Measurements from ENCODE around the gene INIP. TPM values are rescaled to one million over a fixed set of nuclear protein-coding genes. Genes with fewer than 3 reads are reported as not detected.

INIP gene
- total RNA-seq (22.9 and 27.8 TPM in 2 replicates), polyA plus RNA-seq (5.0 and 7.8 TPM in 2 replicates), polyA minus RNA-seq (6.0 and 7.0 TPM in 2 replicates)
- total RNA-seq (2013), result 25.3 TPM

- TF ChIP-seq EZH2 (IDR thresholded peaks at IDR 0.05; ENCODE audit: borderline replicate concordance, insufficient read depth, low read depth, low read length, poor library complexity, severe bottlenecking), result no peak
- TF ChIP-seq CTCF (IDR thresholded peaks at IDR 0.05), result no peak
- no peaks in the 10 kb centered on the region for H3K27me3 Mint-ChIP-seq
- Histone ChIP-seq H3K79me2 (ENCODE audit: control insufficient read depth, insufficient read depth, low read length) (peaks cover 43% of the 10 kb centered on the region), H3K27me3 (replicated peaks in 1 of 4; ENCODE audit: control extremely low read depth in 1 of 4, control insufficient read depth in 3 of 4, insufficient read depth in 4 of 4, low read length in 3 of 4) (no peaks in the 10 kb centered on the region), H3K4me1 (ENCODE audit: control insufficient read depth in 2 of 2, insufficient read depth in 2 of 2, low read length in 2 of 2) (peaks cover 6 to 16% of the 10 kb centered on the region in 2 donors), H4K20me1 (ENCODE audit: control insufficient read depth, insufficient read depth, low read length, poor library complexity, severe bottlenecking) (peaks cover under 1% of the 10 kb centered on the region), H3K9ac (ENCODE audit: low read length) (peak within 1 kb of the TSS; percentile 92), H3K4me2 (replicated peaks; ENCODE audit: low read depth, low read length, poor library complexity, severe bottlenecking) (peak within 1 kb of the TSS; percentile 84), H3K36me3 (replicated peaks in 1 of 2; ENCODE audit: control extremely low read depth in 1 of 2, control insufficient read depth in 1 of 2, extremely low read depth in 1 of 2, insufficient read depth in 2 of 2, low read length in 1 of 2) (peaks cover 0 to 9% of the 10 kb centered on the region in 2 experiments), H3K27ac (ENCODE audit: low read length in 2 of 2) (peak within 1 kb of the TSS; percentile 88 to 95), H3K9me3 (ENCODE audit: control extremely low read depth in 1 of 3, control insufficient read depth in 2 of 3, insufficient read depth in 1 of 3, low read length in 2 of 3) (no peaks in the 10 kb centered on the region), H3K4me3 (ENCODE audit: control extremely low read depth in 1 of 5, extremely low read depth in 1 of 5, insufficient read depth in 1 of 5, low read depth in 2 of 5, low read length in 4 of 5) (peak within 1 kb of the TSS; percentile 81 to 92 (median 87)), H2AFZ (ENCODE audit: insufficient read depth, low read depth, low read length, poor library complexity, severe bottlenecking) (peak within 1 kb of the TSS; percentile 99)
- H3K9me3 Mint-ChIP-seq (ENCODE audit: insufficient read depth), result no peaks in the 10 kb centered on the region
- intact Hi-C loops (cut with micrococcal nuclease), result loop anchor here (1.0 to 10.0 kb wide), 11 partner anchors 33 to 1087 kb away; partner anchors contain the start of genes DNAJC25, GNG10, HSDL2 and KIAA1958
- POLR2A ChIA-PET, result interaction anchor here (0.6 to 2.7 kb wide), 8 partner anchors 9 to 339 kb away, joined by 3 to 10 read pairs (median 4); partner anchors contain the start of genes HSDL2 and SNX30
- peaks cover 17% of the 10 kb centered on the region for H3K4me1 Mint-ChIP-seq
- DNase-seq (peak; percentile 98), ATAC-seq (ENCODE audit: low read depth) (peak; percentile 93)
- WGBS (ENCODE audit: insufficient coverage), result 1% methylated on average over 51 of the region's 51 CpGs
- CTCF ChIA-PET, result interaction anchor here (0.6 to 3.4 kb wide), 10 partner anchors 25 to 388 kb away, joined by 3 to 15 read pairs (median 6); partner anchors contain the start of genes KIAA1958 and SNX30
- peak within 1 kb of the TSS; percentile 98 for H3K27ac Mint-ChIP-seq
- H3K4me3 Mint-ChIP-seq, result peak within 1 kb of the TSS; percentile 97
Measured at GRCh38 chr9:112717661-112718331, at the start of gene INIP. Gene INIP (minus strand): TSS chr9:112718117. CDS start chr9:112716485, 1,632 bp downstream.

- POLR2A ChIA-PET, result no interaction called here
- no peak overlapping the region for H3K4me3 Mint-ChIP-seq
- Histone ChIP-seq H4K20me1 (ENCODE audit: control insufficient read depth, insufficient read depth, low read length, poor library complexity, severe bottlenecking) (peaks cover 6% of the 10 kb centered on the region), H3K4me3 (ENCODE audit: control extremely low read depth in 1 of 5, extremely low read depth in 1 of 5, insufficient read depth in 1 of 5, low read depth in 2 of 5, low read length in 4 of 5) (no peak overlapping the region), H3K27me3 (replicated peaks in 1 of 4; ENCODE audit: control extremely low read depth in 1 of 4, control insufficient read depth in 3 of 4, insufficient read depth in 4 of 4, low read length in 3 of 4) (no peaks in the 10 kb centered on the region), H3K9ac (ENCODE audit: low read length) (no peak overlapping the region), H3K9me3 (ENCODE audit: control extremely low read depth in 1 of 3, control insufficient read depth in 2 of 3, insufficient read depth in 1 of 3, low read length in 2 of 3) (peaks cover 0 to 4% (median 1%) of the 10 kb centered on the region in 3 donors), H3K4me2 (replicated peaks; ENCODE audit: low read depth, low read length, poor library complexity, severe bottlenecking) (no peak overlapping the region), H3K79me2 (ENCODE audit: control insufficient read depth, insufficient read depth, low read length) (peaks cover 82% of the 10 kb centered on the region), H3K36me3 (replicated peaks in 1 of 2; ENCODE audit: control extremely low read depth in 1 of 2, control insufficient read depth in 1 of 2, extremely low read depth in 1 of 2, insufficient read depth in 2 of 2, low read length in 1 of 2) (peaks cover 0 to 3% of the 10 kb centered on the region in 2 experiments), H3K4me1 (ENCODE audit: control insufficient read depth in 2 of 2, insufficient read depth in 2 of 2, low read length in 2 of 2) (peaks cover 13 to 15% of the 10 kb centered on the region in 2 donors), H3K27ac (ENCODE audit: low read length in 2 of 2) (no peak overlapping the region), H2AFZ (ENCODE audit: insufficient read depth, low read depth, low read length, poor library complexity, severe bottlenecking) (no peak overlapping the region)
- CTCF ChIA-PET, result interaction anchor here (2.0 kb wide), 1 partner anchor 27 kb away, joined by 8 read pairs; no protein-coding TSS in a partner anchor
- DNase-seq, result no peak
- peaks cover 6% of the 10 kb centered on the region for H3K9me3 Mint-ChIP-seq (ENCODE audit: insufficient read depth)
- no peak for TF ChIP-seq EZH2 (IDR thresholded peaks at IDR 0.05; ENCODE audit: borderline replicate concordance, insufficient read depth, low read depth, low read length, poor library complexity, severe bottlenecking)
- no peak for TF ChIP-seq CTCF (IDR thresholded peaks at IDR 0.05)
- H3K27ac Mint-ChIP-seq, result no peak overlapping the region
- H3K4me1 Mint-ChIP-seq, result peaks cover 34% of the 10 kb centered on the region
- H3K27me3 Mint-ChIP-seq, result no peaks in the 10 kb centered on the region
- WGBS (ENCODE audit: insufficient coverage), result no CpG with 5 or more reads among the region's 1 CpG
- no peak for ATAC-seq (ENCODE audit: low read depth)
- intact Hi-C loops (cut with micrococcal nuclease), result no loop called here
Measured at GRCh38 chr9:112765281-112765680, 47.4 kb upstream of the INIP start.

All from B cell (primary cell).